Vagina (tissue), 2 donors: ENCODE measurements around the gene EPHA1. TPM values are rescaled to one million over a fixed set of nuclear protein-coding genes. Genes with fewer than 3 reads are reported as not detected.

ENCODE experiments used
- DNase-seq, 2 donors: peaks; one replicate each; pipeline ENCODE4 v3.0.0-alpha.2; 2017; ENCODE audit errors: extremely low spot score in 2 of 2
- H3K27ac ChIP-seq: fragments of 200-600 bp; sonication (generic); one replicate; pipeline ENCODE4 v1.5.1; 2019
- H3K27me3 ChIP-seq: fragments of 200-600 bp; sonication (generic); one replicate; pipeline ENCODE4 v1.5.1; 2019
- H3K36me3 ChIP-seq, 2 donors: fragments of 200-600 bp; sonication (generic); one replicate each; pipeline ENCODE4 v1.5.1; 2017 to 2019
- H3K4me1 ChIP-seq: fragments of 200-600 bp; sonication (generic); one replicate; pipeline ENCODE4 v1.5.1; 2019
- H3K4me3 ChIP-seq, 2 donors: fragments of 200-600 bp; sonication (generic); 1 replicate in 1 of 2; 2 replicates in 1 of 2; pipeline ENCODE4 v1.5.1; 2016 to 2019
- H3K9me3 ChIP-seq: fragments of 200-600 bp; sonication (generic); one replicate; pipeline ENCODE4 v1.5.1; 2019
- POLR2A ChIP-seq, 2 donors: fragments of 450-650 bp; IDR thresholded peaks; one replicate each; pipeline ENCODE4 v1.6.1; 2017; ENCODE audit warnings: antibody characterized with exemption in 2 of 2, mild to moderate bottlenecking in 2 of 2, moderate library complexity in 2 of 2
- POLR2AphosphoS5 ChIP-seq, 2 donors: sonication (generic); formaldehyde crosslinking; IDR thresholded peaks; one replicate each; pipeline ENCODE4 v1.9.0; 2017; ENCODE audit warnings: antibody characterized with exemption in 2 of 2, mild to moderate bottlenecking in 2 of 2, low read depth in 1 of 2; ENCODE audit not compliant: insufficient read depth in 1 of 2
- intact Hi-C: fragments of 100-400 bp; cut with DNase I; formaldehyde crosslinking; loops from one replicate; pipeline ENCODE4 v1.15.1; 2023
- total RNA-seq: library from RNA; depleted of rRNA; stranded (reverse); fragments of >200 nt; gene quantifications from one replicate; pipeline ENCODE4 v1.2.3, GENCODE V29; 2016
- TF ChIP-seq, protein P1 (sequence below), 3 experiments: fragments of 450-650 bp in 2 of 3; fragments of 200-600 bp in 1 of 3; sonication (generic) in 1 of 3; IDR thresholded peaks; one replicate each; pipeline ENCODE4 v1.5.1; 2017 to 2019; ENCODE audit warnings: antibody characterized with exemption in 3 of 3, mild to moderate bottlenecking in 2 of 3, moderate library complexity in 2 of 3

The EPHA1 gene
- total RNA-seq, 1 donor from 2014 or later = 51.3 TPM

DNA sequence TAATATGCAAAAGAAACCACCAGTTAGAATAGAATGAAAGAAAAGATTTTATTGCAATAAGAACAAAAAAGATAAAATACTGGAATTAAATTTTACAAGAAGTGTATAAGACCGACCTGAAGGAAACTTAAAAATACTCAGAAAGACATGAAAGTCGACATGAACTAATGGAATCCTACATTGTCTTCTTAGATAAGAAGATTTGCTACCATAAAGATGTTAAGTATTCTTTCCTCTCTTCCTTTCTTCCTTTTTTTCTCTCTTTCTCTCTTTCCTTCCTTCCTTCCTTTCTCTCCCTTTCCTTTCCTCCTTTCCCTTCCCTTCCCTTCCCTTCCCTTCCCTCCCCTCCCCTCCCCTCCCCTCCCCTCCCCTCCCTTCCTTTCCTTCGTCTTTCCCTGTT, 41.1 kb upstream of the EPHA1 start:
- no peak for TF ChIP-seq POLR2AphosphoS5 (IDR thresholded peaks at IDR 0.05; ENCODE audit: insufficient read depth in 1 of 2, low read depth in 1 of 2)
- Histone ChIP-seq H3K36me3 (no peaks in the 10 kb centered on the region), H3K4me1 (peaks cover 8% of the 10 kb centered on the region), H3K9me3 (no peaks in the 10 kb centered on the region), H3K4me3 (no peak overlapping the region), H3K27ac (no peak overlapping the region), H3K27me3 (no peaks in the 10 kb centered on the region)
- intact Hi-C loops = no loop called here
- DNase-seq = no peak

DNA sequence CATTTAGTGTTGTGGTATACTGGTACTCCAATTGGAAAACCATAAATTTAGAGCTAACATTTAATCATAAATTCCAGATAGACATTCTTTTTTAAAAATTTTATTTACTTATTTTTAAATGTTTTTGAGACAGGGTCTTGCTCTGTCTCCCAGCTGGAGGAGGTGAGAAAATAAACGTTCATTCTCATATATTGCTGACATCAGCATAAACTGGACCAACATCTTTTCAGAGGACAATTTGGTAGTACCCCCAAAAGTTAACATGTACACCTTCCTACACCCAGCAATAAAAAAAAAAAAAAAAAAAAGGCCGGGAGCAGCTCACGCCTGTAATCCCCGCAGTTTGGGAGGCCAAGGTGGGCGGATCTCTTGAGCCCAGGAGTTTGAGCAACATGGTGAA, 39.8 kb upstream of the EPHA1 start:
- no peaks in the 10 kb centered on the region for H3K9me3 ChIP-seq
- no peaks in the 10 kb centered on the region for H3K36me3 ChIP-seq
- H3K4me1 ChIP-seq = no peaks in the 10 kb centered on the region
- intact Hi-C loops = no loop called here
- TF ChIP-seq POLR2A (IDR thresholded peaks at IDR 0.05) = no peak
- no peak for TF ChIP-seq POLR2AphosphoS5 (IDR thresholded peaks at IDR 0.05; ENCODE audit: insufficient read depth in 1 of 2, low read depth in 1 of 2)
- TF ChIP-seq, protein P1, sequence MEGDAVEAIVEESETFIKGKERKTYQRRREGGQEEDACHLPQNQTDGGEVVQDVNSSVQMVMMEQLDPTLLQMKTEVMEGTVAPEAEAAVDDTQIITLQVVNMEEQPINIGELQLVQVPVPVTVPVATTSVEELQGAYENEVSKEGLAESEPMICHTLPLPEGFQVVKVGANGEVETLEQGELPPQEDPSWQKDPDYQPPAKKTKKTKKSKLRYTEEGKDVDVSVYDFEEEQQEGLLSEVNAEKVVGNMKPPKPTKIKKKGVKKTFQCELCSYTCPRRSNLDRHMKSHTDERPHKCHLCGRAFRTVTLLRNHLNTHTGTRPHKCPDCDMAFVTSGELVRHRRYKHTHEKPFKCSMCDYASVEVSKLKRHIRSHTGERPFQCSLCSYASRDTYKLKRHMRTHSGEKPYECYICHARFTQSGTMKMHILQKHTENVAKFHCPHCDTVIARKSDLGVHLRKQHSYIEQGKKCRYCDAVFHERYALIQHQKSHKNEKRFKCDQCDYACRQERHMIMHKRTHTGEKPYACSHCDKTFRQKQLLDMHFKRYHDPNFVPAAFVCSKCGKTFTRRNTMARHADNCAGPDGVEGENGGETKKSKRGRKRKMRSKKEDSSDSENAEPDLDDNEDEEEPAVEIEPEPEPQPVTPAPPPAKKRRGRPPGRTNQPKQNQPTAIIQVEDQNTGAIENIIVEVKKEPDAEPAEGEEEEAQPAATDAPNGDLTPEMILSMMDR (IDR thresholded peaks at IDR 0.05) = no peak
- no peak overlapping the region for H3K27ac ChIP-seq
- no peak for DNase-seq
- H3K4me3 ChIP-seq = no peak overlapping the region
- no peaks in the 10 kb centered on the region for H3K27me3 ChIP-seq

DNA sequence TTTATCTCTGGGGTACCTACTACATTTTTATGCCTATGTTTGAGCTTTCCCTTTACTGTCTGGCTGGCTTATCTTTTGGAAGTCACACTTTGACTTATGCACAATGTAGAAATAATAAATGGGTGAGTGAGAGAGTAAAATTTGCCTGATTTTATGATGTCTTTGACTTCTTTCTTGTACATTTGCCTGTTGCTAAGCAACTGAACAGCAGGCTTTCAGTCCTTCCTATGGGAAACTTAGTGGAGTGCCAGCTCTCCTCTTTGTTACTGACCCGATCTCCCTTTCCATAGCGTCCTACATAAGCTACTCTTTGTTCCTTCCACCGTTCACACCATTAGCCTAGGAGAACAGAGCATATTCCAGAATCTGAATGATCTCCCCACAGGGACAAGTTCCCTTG, 38.8 kb upstream of the EPHA1 start:
- no peaks in the 10 kb centered on the region for H3K4me1 ChIP-seq
- TF ChIP-seq POLR2A (IDR thresholded peaks at IDR 0.05) (no peak), POLR2AphosphoS5 (IDR thresholded peaks at IDR 0.05; ENCODE audit: insufficient read depth in 1 of 2, low read depth in 1 of 2) (no peak)
- TF ChIP-seq, protein P1 (IDR thresholded peaks at IDR 0.05) = no peak
- H3K9me3 ChIP-seq = no peaks in the 10 kb centered on the region
- intact Hi-C loops = no loop called here
- H3K36me3 ChIP-seq = no peaks in the 10 kb centered on the region
- no peak overlapping the region for H3K27ac ChIP-seq
- H3K27me3 ChIP-seq = no peaks in the 10 kb centered on the region
- no peak for DNase-seq
- H3K4me3 ChIP-seq = no peak overlapping the region

DNA sequence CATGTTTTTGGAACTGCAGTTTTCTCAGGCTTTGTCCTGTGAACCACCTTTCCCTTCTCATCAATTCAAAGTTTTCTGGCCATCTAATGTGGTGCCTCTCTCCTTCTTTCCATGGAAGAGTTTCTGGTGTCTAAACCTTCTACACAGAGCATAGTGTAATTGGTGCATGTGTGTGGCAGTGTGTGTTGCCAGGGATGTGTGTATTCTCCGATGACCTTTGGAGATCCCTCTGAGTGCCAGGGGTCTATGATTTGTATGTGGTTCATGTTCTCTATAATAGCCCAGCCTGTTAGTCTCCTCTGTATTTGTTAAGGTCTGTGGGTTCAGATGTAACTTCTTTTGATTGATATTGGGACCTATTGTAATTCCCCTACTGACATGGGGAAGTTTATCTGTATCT, 36.1 kb upstream of the EPHA1 start:
- H3K27ac ChIP-seq = no peak overlapping the region
- H3K9me3 ChIP-seq = no peaks in the 10 kb centered on the region
- intact Hi-C loops = no loop called here
- TF ChIP-seq POLR2AphosphoS5 (IDR thresholded peaks at IDR 0.05; ENCODE audit: insufficient read depth in 1 of 2, low read depth in 1 of 2) = no peak
- no peak for TF ChIP-seq POLR2A (IDR thresholded peaks at IDR 0.05)
- TF ChIP-seq, protein P1 (IDR thresholded peaks at IDR 0.05) = no peak
- H3K4me1 ChIP-seq = no peaks in the 10 kb centered on the region
- H3K27me3 ChIP-seq = no peaks in the 10 kb centered on the region
- no peaks in the 10 kb centered on the region for H3K36me3 ChIP-seq
- no peak overlapping the region for H3K4me3 ChIP-seq
- no peak for DNase-seq

DNA sequence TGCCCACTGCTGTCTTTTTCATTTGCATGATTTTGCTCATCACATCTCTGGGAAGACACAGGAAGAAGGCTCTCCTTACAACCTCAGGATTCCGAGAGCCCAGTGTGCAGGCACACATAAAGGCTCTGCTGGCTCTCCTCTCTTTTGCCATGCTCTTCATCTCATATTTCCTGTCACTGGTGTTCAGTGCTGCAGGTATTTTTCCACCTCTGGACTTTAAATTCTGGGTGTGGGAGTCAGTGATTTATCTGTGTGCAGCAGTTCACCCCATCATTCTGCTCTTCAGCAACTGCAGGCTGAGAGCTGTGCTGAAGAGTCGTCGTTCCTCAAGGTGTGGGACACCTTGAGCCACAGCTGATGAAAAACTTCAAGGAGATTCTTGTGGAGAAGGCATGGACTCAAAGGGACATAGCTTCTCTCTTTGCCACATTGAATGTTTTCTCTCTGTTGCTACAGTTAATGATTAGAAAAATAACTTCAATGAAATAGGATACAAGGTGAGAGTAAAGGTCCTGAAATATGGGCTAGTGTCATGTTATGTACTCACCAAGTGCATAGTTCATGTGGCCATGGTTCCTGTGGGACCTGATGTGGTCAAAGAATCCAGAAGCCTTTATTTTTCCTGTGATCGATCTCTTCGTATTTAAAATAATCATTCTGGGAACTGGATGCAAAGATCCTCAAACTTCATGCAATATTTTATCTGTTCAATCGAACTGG, 35.6 kb upstream of the EPHA1 start:
- H3K4me3 ChIP-seq = no peak overlapping the region
- no peak overlapping the region for H3K27ac ChIP-seq
- intact Hi-C loops = no loop called here
- no peaks in the 10 kb centered on the region for H3K27me3 ChIP-seq
- H3K36me3 ChIP-seq = no peaks in the 10 kb centered on the region
- no peaks in the 10 kb centered on the region for H3K9me3 ChIP-seq
- no peak for DNase-seq
- TF ChIP-seq, protein P1 (IDR thresholded peaks at IDR 0.05) = no peak
- no peak for TF ChIP-seq POLR2A (IDR thresholded peaks at IDR 0.05)
- no peak for TF ChIP-seq POLR2AphosphoS5 (IDR thresholded peaks at IDR 0.05; ENCODE audit: insufficient read depth in 1 of 2, low read depth in 1 of 2)
- no peaks in the 10 kb centered on the region for H3K4me1 ChIP-seq
